SJSA1 (cell line): ENCODE data around the gene BAHCC1. TPM values are rescaled to one million over a fixed set of nuclear protein-coding genes. Genes with fewer than 3 reads are reported as not detected.

Experiments used
- DNase-seq, 2 experiments: peaks; one replicate each; pipeline ENCODE4 v3.0.0-alpha.2; 2015 to 2020; ENCODE audit warnings: low spot score in 2 of 2, low read depth in 1 of 2
- H3K27ac ChIP-seq: fragments of 250-450 bp; sonication (Bioruptor Pico); 2 replicates; pipeline ENCODE4 v1.5.1; 2020; ENCODE audit warnings: mild to moderate bottlenecking, moderate library complexity
- H3K27me3 ChIP-seq: fragments of 250-450 bp; sonication (Bioruptor Pico); replicated peaks from 2 replicates; pipeline ENCODE4 v1.5.1; 2020; ENCODE audit warnings: mild to moderate bottlenecking, moderate library complexity
- H3K36me3 ChIP-seq: fragments of 250-450 bp; sonication (Bioruptor Pico); 2 replicates; pipeline ENCODE4 v1.5.1; 2020; ENCODE audit warnings: mild to moderate bottlenecking
- H3K4me1 ChIP-seq: fragments of 250-450 bp; sonication (Bioruptor Pico); replicated peaks from 2 replicates; pipeline ENCODE4 v1.6.1; 2021; ENCODE audit warnings: mild to moderate bottlenecking
- H3K4me3 ChIP-seq: fragments of 250-450 bp; sonication (Bioruptor Pico); 2 replicates; pipeline ENCODE4 v1.5.1; 2020; ENCODE audit warnings: mild to moderate bottlenecking
- H3K9me3 ChIP-seq: fragments of 250-450 bp; sonication (Bioruptor Pico); replicated peaks from 2 replicates; pipeline ENCODE4 v1.5.1; 2020; ENCODE audit warnings: mild to moderate bottlenecking
- total RNA-seq: library from RNA; depleted of rRNA; stranded (reverse); fragments of >200 nt; shearing (Covaris generic); gene quantifications from 2 replicates; pipeline ENCODE4 v1.2.3, GENCODE V29; 2014

Gene BAHCC1
- total RNA-seq, 1 experiment from 2014 or later, result 6.6 TPM

- DNase-seq, result no peak
- Histone ChIP-seq H3K36me3 (peaks cover 3% of the 10 kb centered on the region; the same call in 1 of the 2 replicates), H3K9me3 (no peaks in the 10 kb centered on the region), H3K4me3 (peak overlapping the region; percentile 54), H3K27ac (peak overlapping the region; percentile 97), H3K27me3 (no peaks in the 10 kb centered on the region), H3K4me1 (peaks cover 53% of the 10 kb centered on the region)
These were observed 93.1 kb downstream of the BAHCC1 start for GRCh38 chr17:81488276-81488860.

- no peak for DNase-seq
- Histone ChIP-seq H3K4me3 (no peak overlapping the region), H3K27ac (no peak overlapping the region), H3K36me3 (peaks cover 3% of the 10 kb centered on the region; the same call in 1 of the 2 replicates), H3K27me3 (no peaks in the 10 kb centered on the region), H3K4me1 (peaks cover 47% of the 10 kb centered on the region), H3K9me3 (no peaks in the 10 kb centered on the region)
These were observed 94.0 kb downstream of the BAHCC1 start for GRCh38 chr17:81489012-81489997.

GRCh38 chr17:81489998-81490992, 95.0 kb downstream of the BAHCC1 start:
- H3K4me3 ChIP-seq, result no peak overlapping the region
- peaks cover 3% of the 10 kb centered on the region; the same call in 1 of the 2 replicates for H3K36me3 ChIP-seq
- H3K27me3 ChIP-seq, result no peaks in the 10 kb centered on the region
- no peak for DNase-seq
- no peak overlapping the region for H3K27ac ChIP-seq
- H3K4me1 ChIP-seq, result peaks cover 40% of the 10 kb centered on the region
- H3K9me3 ChIP-seq, result no peaks in the 10 kb centered on the region

- Histone ChIP-seq H3K36me3 (peaks cover 3% of the 10 kb centered on the region; the same call in 1 of the 2 replicates), H3K4me3 (no peak overlapping the region), H3K4me1 (peaks cover 40% of the 10 kb centered on the region), H3K27me3 (no peaks in the 10 kb centered on the region), H3K27ac (no peak overlapping the region), H3K9me3 (no peaks in the 10 kb centered on the region)
- peak; percentile 67 to 82 for DNase-seq
These were observed 95.9 kb downstream of the BAHCC1 start for GRCh38 chr17:81491181-81491581.

- no peaks in the 10 kb centered on the region for H3K9me3 ChIP-seq
- H3K4me3 ChIP-seq, result no peak overlapping the region; the same call in 1 of the 2 replicates
- H3K27ac ChIP-seq, result no peak overlapping the region
- H3K27me3 ChIP-seq, result no peaks in the 10 kb centered on the region
- no peak for DNase-seq
- peaks cover 3% of the 10 kb centered on the region; the same call in 1 of the 2 replicates for H3K36me3 ChIP-seq
- peaks cover 40% of the 10 kb centered on the region for H3K4me1 ChIP-seq
These were observed 96.5 kb downstream of the BAHCC1 start for GRCh38 chr17:81491761-81492160.

GRCh38 chr17:81492202-81492601, 96.9 kb downstream of the BAHCC1 start:
- Histone ChIP-seq H3K27me3 (no peaks in the 10 kb centered on the region), H3K36me3 (peaks cover 3% of the 10 kb centered on the region; the same call in 1 of the 2 replicates), H3K27ac (no peak overlapping the region), H3K9me3 (no peaks in the 10 kb centered on the region), H3K4me1 (peaks cover 39% of the 10 kb centered on the region), H3K4me3 (no peak overlapping the region; the same call in 1 of the 2 replicates)
- no peak for DNase-seq

GRCh38 chr17:81492706-81493105, 97.4 kb downstream of the BAHCC1 start:
- Histone ChIP-seq H3K27me3 (no peaks in the 10 kb centered on the region), H3K9me3 (no peaks in the 10 kb centered on the region), H3K27ac (no peak overlapping the region), H3K4me1 (peaks cover 34% of the 10 kb centered on the region), H3K36me3 (peaks cover 3% of the 10 kb centered on the region; the same call in 1 of the 2 replicates), H3K4me3 (no peak overlapping the region)
- no peak for DNase-seq

GRCh38 chr17:81493198-81494038, 98.2 kb downstream of the BAHCC1 start:
- Histone ChIP-seq H3K27ac (no peak overlapping the region), H3K4me1 (peaks cover 27% of the 10 kb centered on the region), H3K4me3 (no peak overlapping the region), H3K27me3 (no peaks in the 10 kb centered on the region), H3K9me3 (no peaks in the 10 kb centered on the region), H3K36me3 (no peaks in the 10 kb centered on the region)
- DNase-seq, result no peak

- H3K27ac ChIP-seq, result no peak overlapping the region
- no peak for DNase-seq
These were observed 99.5 kb downstream of the BAHCC1 start for GRCh38 chr17:81494626-81495377.

GRCh38 chr17:81498953-81499600, 103.8 kb downstream of the BAHCC1 start:
- no peaks in the 10 kb centered on the region for H3K36me3 ChIP-seq
- 0 out of 2 replicates have a peak, but pooled peaks cover 2% of the 10 kb centered on the region for H3K9me3 ChIP-seq

More at GRCh38 chr17:81494626-81495377, 99.5 kb downstream of the BAHCC1 start:
- Histone ChIP-seq H3K27me3 (no peaks in the 10 kb centered on the region), H3K9me3 (no peaks in the 10 kb centered on the region), H3K36me3 (no peaks in the 10 kb centered on the region), H3K4me3 (no peak overlapping the region), H3K4me1 (peaks cover 35% of the 10 kb centered on the region)

GRCh38 chr17:81499601-81499970, 104.3 kb downstream of the BAHCC1 start:
- H3K36me3 ChIP-seq, result no peaks in the 10 kb centered on the region
- H3K4me1 ChIP-seq, result peaks cover 27% of the 10 kb centered on the region
- 0 out of 2 replicates have a peak, but pooled peaks cover 2% of the 10 kb centered on the region for H3K9me3 ChIP-seq
- peak overlapping the region; percentile 45 for H3K27ac ChIP-seq
- no peak overlapping the region for H3K4me3 ChIP-seq
- no peaks in the 10 kb centered on the region for H3K27me3 ChIP-seq
- no peak for DNase-seq

More at GRCh38 chr17:81498953-81499600, 103.8 kb downstream of the BAHCC1 start:
- Histone ChIP-seq H3K4me3 (no peak overlapping the region), H3K27me3 (no peaks in the 10 kb centered on the region), H3K27ac (peak overlapping the region; percentile 45), H3K4me1 (peaks cover 27% of the 10 kb centered on the region)
- DNase-seq, result peak in 1 of 2 experiments; percentile 49
